Endodermal cell (in vitro differentiated cells): ENCODE results near the gene EDN1. TPM values are rescaled to one million over a fixed set of nuclear protein-coding genes. Genes with fewer than 3 reads are reported as not detected.

Source experiments
- DNase-seq: peaks from one replicate; pipeline ENCODE4 v3.0.0-alpha.2; 2017
- H3K27ac ChIP-seq: 2 replicates; pipeline ENCODE4 v1.5.1; 2013; ENCODE audit warnings: mild to moderate bottlenecking, low read depth, low read length, moderate library complexity
- H3K27me3 ChIP-seq: 2 replicates; pipeline ENCODE4 v1.6.1; 2013; ENCODE audit warnings: mild to moderate bottlenecking, low read length, moderate library complexity; ENCODE audit not compliant: insufficient read depth, control insufficient read depth, poor library complexity, severe bottlenecking
- H3K36me3 ChIP-seq: 2 replicates; pipeline ENCODE4 v1.7.0; 2013; ENCODE audit warnings: mild to moderate bottlenecking, low read length, moderate library complexity; ENCODE audit not compliant: control insufficient read depth, insufficient read depth
- H3K4me1 ChIP-seq: one replicate; pipeline ENCODE4 v1.7.0; 2013; ENCODE audit warnings: low read length; ENCODE audit not compliant: control insufficient read depth, insufficient read depth
- H3K4me3 ChIP-seq: 2 replicates; pipeline ENCODE4 v1.5.1; 2013; ENCODE audit warnings: mild to moderate bottlenecking, low read length, moderate library complexity
- H3K9ac ChIP-seq: 2 replicates; pipeline ENCODE4 v1.6.1; 2013; ENCODE audit warnings: mild to moderate bottlenecking, low read length, moderate library complexity; ENCODE audit not compliant: poor library complexity, severe bottlenecking; ENCODE audit errors: extremely low read depth
- H3K9me3 ChIP-seq: 2 replicates; pipeline ENCODE4 v1.6.1; 2013; ENCODE audit warnings: mild to moderate bottlenecking, low read length, moderate library complexity; ENCODE audit not compliant: control insufficient read depth
- H3K27ac Mint-ChIP-seq: 2 replicates; pipeline ENCODE4 v1.8.0; 2020; ENCODE audit warnings: mixed read lengths
- H3K27me3 Mint-ChIP-seq: 2 replicates; pipeline ENCODE4 v1.8.0; 2021; ENCODE audit warnings: mild to moderate bottlenecking, mixed read lengths; ENCODE audit not compliant: insufficient read depth
- H3K36me3 Mint-ChIP-seq: 2 replicates; pipeline ENCODE4 v1.8.0; 2020; ENCODE audit warnings: low read depth, mixed read lengths
- H3K4me1 Mint-ChIP-seq: 2 replicates; pipeline ENCODE4 v1.8.0; 2020; ENCODE audit warnings: mixed read lengths
- H3K4me3 Mint-ChIP-seq: 2 replicates; pipeline ENCODE4 v1.8.0; 2020; ENCODE audit warnings: mild to moderate bottlenecking, moderate library complexity, mixed read lengths
- H3K9me3 Mint-ChIP-seq: 2 replicates; pipeline ENCODE4 v1.8.0; 2020; ENCODE audit warnings: mild to moderate bottlenecking, mixed read lengths
- WGBS, 2 experiments: methylation state at CpG; one replicate each; pipeline versions ENCODE4 v1.1.5 to v1.1.7; 2013; ENCODE audit warnings: missing lambda C conversion rate in 2 of 2, mixed read lengths in 1 of 2; ENCODE audit not compliant: insufficient coverage in 1 of 2, insufficient read length in 1 of 2; 5-methylcytosine and 5-hydroxymethylcytosine counted together
- total RNA-seq, 2 donors: library from RNA; stranded (reverse); fragmentation: NEBNext Ultra II Directional in 1 of 2; extraction: Animal tissue kit (Norgen Biotek cat#: 25700) in 1 of 2; gene quantifications; 2 replicates in 1 of 2; 3 replicates in 1 of 2; pipeline ENCODE4 v1.2.1, GENCODE V29; 2021
- TF ChIP-seq, protein P1 (sequence below): fragments of 200-600 bp; sonication (generic); conservative IDR thresholded peaks from 2 replicates; pipeline ENCODE4 v1.5.0; 2021; ENCODE audit warnings: antibody characterized with exemption, mild to moderate bottlenecking

The EDN1 gene
- total RNA-seq, 2 donors from 2014 or later = 0.27 to 0.46 TPM

DNA sequence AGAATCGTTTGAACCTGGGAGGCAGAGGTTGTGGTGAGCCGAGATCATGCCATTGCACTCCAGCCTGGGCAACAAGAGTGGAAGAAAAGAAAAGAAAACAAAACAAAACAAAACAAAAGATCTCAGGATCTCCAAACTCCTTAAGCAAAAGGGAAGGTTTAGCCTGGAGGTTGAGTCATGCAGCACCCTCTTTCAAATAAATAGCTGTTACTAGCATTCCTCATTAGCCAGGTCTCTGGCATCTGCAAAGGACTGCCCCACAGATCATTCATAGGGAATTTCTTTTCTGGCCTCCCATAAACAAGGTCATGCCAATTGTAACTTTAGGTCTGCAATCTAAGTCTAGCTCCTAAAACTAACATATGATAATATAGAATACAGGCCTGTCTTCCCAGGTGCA, 37.2 kb downstream of the EDN1 start:
- Histone ChIP-seq H3K9me3 (peaks cover 13% of the 10 kb centered on the region), H3K27ac (no peak overlapping the region), H3K4me3 (no peak overlapping the region), H3K36me3 (no peaks in the 10 kb centered on the region), H3K9ac (no peak overlapping the region), H3K27me3 (peaks cover 9% of the 10 kb centered on the region), H3K4me1 (peaks cover 26% of the 10 kb centered on the region)
- H3K36me3 Mint-ChIP-seq = no peaks in the 10 kb centered on the region
- peaks cover 1% of the 10 kb centered on the region for H3K9me3 Mint-ChIP-seq
- no peak overlapping the region for H3K4me3 Mint-ChIP-seq
- peaks cover 54% of the 10 kb centered on the region for H3K4me1 Mint-ChIP-seq
- TF ChIP-seq, protein P1, sequence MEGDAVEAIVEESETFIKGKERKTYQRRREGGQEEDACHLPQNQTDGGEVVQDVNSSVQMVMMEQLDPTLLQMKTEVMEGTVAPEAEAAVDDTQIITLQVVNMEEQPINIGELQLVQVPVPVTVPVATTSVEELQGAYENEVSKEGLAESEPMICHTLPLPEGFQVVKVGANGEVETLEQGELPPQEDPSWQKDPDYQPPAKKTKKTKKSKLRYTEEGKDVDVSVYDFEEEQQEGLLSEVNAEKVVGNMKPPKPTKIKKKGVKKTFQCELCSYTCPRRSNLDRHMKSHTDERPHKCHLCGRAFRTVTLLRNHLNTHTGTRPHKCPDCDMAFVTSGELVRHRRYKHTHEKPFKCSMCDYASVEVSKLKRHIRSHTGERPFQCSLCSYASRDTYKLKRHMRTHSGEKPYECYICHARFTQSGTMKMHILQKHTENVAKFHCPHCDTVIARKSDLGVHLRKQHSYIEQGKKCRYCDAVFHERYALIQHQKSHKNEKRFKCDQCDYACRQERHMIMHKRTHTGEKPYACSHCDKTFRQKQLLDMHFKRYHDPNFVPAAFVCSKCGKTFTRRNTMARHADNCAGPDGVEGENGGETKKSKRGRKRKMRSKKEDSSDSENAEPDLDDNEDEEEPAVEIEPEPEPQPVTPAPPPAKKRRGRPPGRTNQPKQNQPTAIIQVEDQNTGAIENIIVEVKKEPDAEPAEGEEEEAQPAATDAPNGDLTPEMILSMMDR = no peak
- DNase-seq = no peak
- H3K27ac Mint-ChIP-seq = no peak overlapping the region
- H3K27me3 Mint-ChIP-seq = peaks cover 38% of the 10 kb centered on the region
- 82 to 95% methylated on average over 2 of the region's 2 CpGs for WGBS, 2 experiments

DNA sequence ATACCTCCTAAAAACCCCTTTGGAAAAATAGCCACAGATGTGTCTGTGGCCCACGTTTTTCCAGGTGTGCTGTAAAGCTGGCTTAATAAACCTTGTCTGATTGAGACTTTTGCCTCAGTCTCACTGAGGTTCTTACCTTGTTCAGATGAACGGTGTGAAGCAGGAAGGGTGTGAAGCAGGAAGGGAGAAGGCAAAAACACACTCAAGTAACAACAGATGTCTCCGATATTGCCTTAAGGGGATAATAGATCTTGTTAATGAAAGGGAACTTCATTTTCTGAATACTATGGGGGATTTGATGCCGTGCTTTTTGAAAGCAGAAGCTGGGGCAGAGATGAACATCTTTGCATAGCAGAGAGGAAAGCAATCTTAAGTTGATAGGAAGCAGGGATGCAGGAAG, 37.8 kb downstream of the EDN1 start:
- Mint-ChIP-seq H3K27ac (no peak overlapping the region), H3K36me3 (no peaks in the 10 kb centered on the region), H3K4me3 (no peak overlapping the region), H3K27me3 (peaks cover 40% of the 10 kb centered on the region), H3K4me1 (peaks cover 56% of the 10 kb centered on the region), H3K9me3 (peaks cover 1% of the 10 kb centered on the region)
- peaks cover 7% of the 10 kb centered on the region for H3K9me3 ChIP-seq
- H3K4me3 ChIP-seq = no peak overlapping the region
- 84 to 88% methylated on average over 4 of the region's 4 CpGs for WGBS, 2 experiments
- DNase-seq = no peak
- peaks cover 26% of the 10 kb centered on the region for H3K4me1 ChIP-seq
- H3K27ac ChIP-seq = no peak overlapping the region
- H3K9ac ChIP-seq = no peak overlapping the region
- peaks cover 9% of the 10 kb centered on the region for H3K27me3 ChIP-seq
- TF ChIP-seq, protein P1 = no peak
- H3K36me3 ChIP-seq = no peaks in the 10 kb centered on the region

DNA sequence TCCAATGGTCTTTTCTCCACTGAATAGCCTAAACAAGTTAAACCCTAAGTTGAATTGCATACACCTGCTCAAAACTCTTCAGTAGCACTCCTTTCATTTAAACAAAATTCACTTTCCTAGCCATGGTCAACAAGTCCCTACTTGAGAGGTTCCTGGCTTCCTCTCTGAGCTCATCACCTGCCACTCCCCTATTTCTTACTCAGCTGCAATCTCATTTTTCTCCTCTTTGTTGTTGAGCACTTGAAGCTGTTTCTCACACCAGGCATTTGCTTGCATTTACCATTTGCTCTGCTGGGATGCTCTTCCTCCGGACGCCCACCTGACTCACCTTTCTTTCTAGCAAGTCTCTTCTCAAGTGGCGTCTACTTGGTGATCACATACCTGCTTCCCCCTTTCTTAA, 38.5 kb downstream of the EDN1 start:
- Histone ChIP-seq H3K27me3 (peaks cover 10% of the 10 kb centered on the region), H3K9me3 (no peaks in the 10 kb centered on the region), H3K9ac (no peak overlapping the region), H3K36me3 (no peaks in the 10 kb centered on the region), H3K27ac (no peak overlapping the region), H3K4me1 (peaks cover 26% of the 10 kb centered on the region), H3K4me3 (no peak overlapping the region)
- Mint-ChIP-seq H3K36me3 (no peaks in the 10 kb centered on the region), H3K27ac (no peak overlapping the region), H3K4me1 (peaks cover 56% of the 10 kb centered on the region), H3K9me3 (peaks cover 1% of the 10 kb centered on the region), H3K4me3 (no peak overlapping the region), H3K27me3 (peaks cover 46% of the 10 kb centered on the region)
- TF ChIP-seq, protein P1 = no peak
- 75 to 78% methylated on average over 3 of the region's 3 CpGs for WGBS, 2 experiments
- DNase-seq = no peak
